Measurements from ENCODE around the gene SESTD1.

DNA sequence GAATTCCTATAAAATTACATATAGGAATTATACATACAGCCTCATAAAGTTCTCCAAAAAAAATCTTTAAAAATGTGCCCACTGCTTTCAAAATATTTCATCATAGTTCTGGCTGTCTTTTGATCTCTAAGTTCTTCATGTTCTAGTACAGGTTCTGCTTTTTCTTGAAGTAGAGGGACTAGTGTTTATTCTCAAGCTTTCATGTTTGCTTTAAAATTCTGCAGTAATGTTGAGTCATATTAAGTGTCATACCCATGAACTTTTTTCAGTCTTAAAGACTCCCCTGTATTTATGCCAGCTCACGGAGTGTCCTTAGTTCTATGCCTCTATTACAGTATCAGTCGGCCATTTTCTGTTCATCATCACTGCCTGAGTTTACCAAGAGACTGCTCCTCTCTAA, 159.9 kb downstream of the SESTD1 start:
- TF ChIP-seq, protein P1, sequence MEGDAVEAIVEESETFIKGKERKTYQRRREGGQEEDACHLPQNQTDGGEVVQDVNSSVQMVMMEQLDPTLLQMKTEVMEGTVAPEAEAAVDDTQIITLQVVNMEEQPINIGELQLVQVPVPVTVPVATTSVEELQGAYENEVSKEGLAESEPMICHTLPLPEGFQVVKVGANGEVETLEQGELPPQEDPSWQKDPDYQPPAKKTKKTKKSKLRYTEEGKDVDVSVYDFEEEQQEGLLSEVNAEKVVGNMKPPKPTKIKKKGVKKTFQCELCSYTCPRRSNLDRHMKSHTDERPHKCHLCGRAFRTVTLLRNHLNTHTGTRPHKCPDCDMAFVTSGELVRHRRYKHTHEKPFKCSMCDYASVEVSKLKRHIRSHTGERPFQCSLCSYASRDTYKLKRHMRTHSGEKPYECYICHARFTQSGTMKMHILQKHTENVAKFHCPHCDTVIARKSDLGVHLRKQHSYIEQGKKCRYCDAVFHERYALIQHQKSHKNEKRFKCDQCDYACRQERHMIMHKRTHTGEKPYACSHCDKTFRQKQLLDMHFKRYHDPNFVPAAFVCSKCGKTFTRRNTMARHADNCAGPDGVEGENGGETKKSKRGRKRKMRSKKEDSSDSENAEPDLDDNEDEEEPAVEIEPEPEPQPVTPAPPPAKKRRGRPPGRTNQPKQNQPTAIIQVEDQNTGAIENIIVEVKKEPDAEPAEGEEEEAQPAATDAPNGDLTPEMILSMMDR (conservative IDR thresholded peaks at IDR 0.05; ENCODE audit: low read depth, low read length), result no peak
- no peak for TF ChIP-seq EZH2 (IDR thresholded peaks at IDR 0.05; ENCODE audit: borderline replicate concordance, low read depth, low read length, poor library complexity, severe bottlenecking)

All from A673 (cell line).